IPS DF 19.7 (cell line): ENCODE results near the gene TTC13.

Experiments used
- DNase-seq: peaks from one replicate; pipeline ENCODE4 v3.0.0-alpha.2; 2013; ENCODE audit warnings: low read depth, low spot score

The TTC13 gene

GRCh38 chr1:230909974-230910754 lies 68.5 kb downstream of the TTC13 start:
- no peak for DNase-seq

- DNase-seq, result no peak
Measured at GRCh38 chr1:230907472-230908205, 71.0 kb downstream of the TTC13 start.

GRCh38 chr1:230906226-230906625 lies 72.4 kb downstream of the TTC13 start:
- DNase-seq, result no peak

- DNase-seq, result no peak
Measured at GRCh38 chr1:230905733-230906132, 72.9 kb downstream of the TTC13 start.

GRCh38 chr1:230902349-230902923 lies 76.2 kb downstream of the TTC13 start:
- no peak for DNase-seq

- DNase-seq, result no peak
Measured at GRCh38 chr1:230901671-230902070, 77.0 kb downstream of the TTC13 start.

- DNase-seq, result no peak
Measured at GRCh38 chr1:230900984-230901383, 77.7 kb downstream of the TTC13 start.

- DNase-seq, result no peak
Measured at GRCh38 chr1:230899841-230900251, 78.8 kb downstream of the TTC13 start.

- DNase-seq, result no peak
Measured at GRCh38 chr1:230898748-230899147, 79.9 kb downstream of the TTC13 start.

- DNase-seq, result no peak
Measured at GRCh38 chr1:230898144-230898543, 80.5 kb downstream of the TTC13 start.

GRCh38 chr1:230896779-230897178 lies 81.9 kb downstream of the TTC13 start:
- DNase-seq, result no peak

GRCh38 chr1:230895452-230895851 lies 83.2 kb downstream of the TTC13 start:
- DNase-seq, result no peak

- no peak for DNase-seq
Measured at GRCh38 chr1:230894664-230895063, 84.0 kb downstream of the TTC13 start.

GRCh38 chr1:230894032-230894431 lies 84.6 kb downstream of the TTC13 start:
- no peak for DNase-seq

GRCh38 chr1:230892018-230892491 lies 86.6 kb downstream of the TTC13 start:
- DNase-seq, result no peak

GRCh38 chr1:230891413-230891812 lies 87.2 kb downstream of the TTC13 start:
- DNase-seq, result no peak

- DNase-seq, result no peak
Measured at GRCh38 chr1:230884646-230885045, 94.0 kb downstream of the TTC13 start.

- DNase-seq, result no peak
Measured at GRCh38 chr1:230883967-230884366, 94.7 kb downstream of the TTC13 start.

- no peak for DNase-seq
Measured at GRCh38 chr1:230879778-230880177, 98.9 kb downstream of the TTC13 start.

- DNase-seq, result no peak
Measured at GRCh38 chr1:230878591-230878990, 100.1 kb downstream of the TTC13 start.

GRCh38 chr1:230877924-230878590 lies 100.6 kb downstream of the TTC13 start:
- DNase-seq, result no peak
